HG03103 (cell line): ENCODE results near the gene OIT3.
"Not testable (repeated sequence)": the region's sequence is repeated elsewhere in the genome, so short reads cannot be mapped to it uniquely, and the experiment has no call there.

Experiments
- ATAC-seq: cut with Tn5 transposase; IDR thresholded peaks from one replicate; pipeline ENCODE4 v1.9.1; 2021; ENCODE audit warnings: low read depth; ENCODE audit not compliant: unreplicated experiment

OIT3 gene

GRCh38 chr10:72899545-72899944, 6.0 kb downstream of the OIT3 start:
- no peak for ATAC-seq

GRCh38 chr10:72903941-72904446, 10.5 kb downstream of the OIT3 start:
- not testable (repeated sequence) for ATAC-seq

GRCh38 chr10:72904806-72905205, 11.3 kb downstream of the OIT3 start:
- no peak for ATAC-seq

GRCh38 chr10:72906446-72906845, 12.9 kb downstream of the OIT3 start:
- no peak for ATAC-seq

GRCh38 chr10:72910705-72911104, 17.2 kb downstream of the OIT3 start:
- no peak for ATAC-seq

- ATAC-seq: no peak
Observed at GRCh38 chr10:72911758-72912157, 18.2 kb downstream of the OIT3 start.

GRCh38 chr10:72912736-72913135, 19.2 kb downstream of the OIT3 start:
- ATAC-seq: no peak

- no peak for ATAC-seq
Observed at GRCh38 chr10:72913287-72913686, 19.7 kb downstream of the OIT3 start.

- not testable (repeated sequence) for ATAC-seq
Observed at GRCh38 chr10:72917201-72917600, 23.7 kb downstream of the OIT3 start.

GRCh38 chr10:72917803-72918332, 24.3 kb downstream of the OIT3 start:
- not testable (repeated sequence) for ATAC-seq

- ATAC-seq: no peak
Observed at GRCh38 chr10:72918352-72918751, 24.8 kb downstream of the OIT3 start.

- not testable (repeated sequence) for ATAC-seq
Observed at GRCh38 chr10:72921147-72921683, 27.7 kb downstream of the OIT3 start.

- ATAC-seq: no peak
Observed at GRCh38 chr10:72924351-72924750, 30.8 kb downstream of the OIT3 start.

- no peak for ATAC-seq
Observed at GRCh38 chr10:72925951-72926465, 32.5 kb downstream of the OIT3 start.

- ATAC-seq: no peak
Observed at GRCh38 chr10:72927485-72927884, 33.9 kb downstream of the OIT3 start.

- ATAC-seq: no peak
Observed at GRCh38 chr10:72928798-72929197, 35.3 kb downstream of the OIT3 start.

- no peak for ATAC-seq
Observed at GRCh38 chr10:72930276-72930675, 36.7 kb downstream of the OIT3 start.

- no peak for ATAC-seq
Observed at GRCh38 chr10:72932259-72933015, 38.9 kb downstream of the OIT3 start.

GRCh38 chr10:72935361-72935760, 41.8 kb downstream of the OIT3 start:
- ATAC-seq: no peak

- no peak for ATAC-seq
Observed at GRCh38 chr10:72943498-72944234, 50.1 kb downstream of the OIT3 start.

- no peak for ATAC-seq
Observed at GRCh38 chr10:72946963-72947362, 53.4 kb downstream of the OIT3 start.
